ENCODE results near the gene RGS19.

DNA sequence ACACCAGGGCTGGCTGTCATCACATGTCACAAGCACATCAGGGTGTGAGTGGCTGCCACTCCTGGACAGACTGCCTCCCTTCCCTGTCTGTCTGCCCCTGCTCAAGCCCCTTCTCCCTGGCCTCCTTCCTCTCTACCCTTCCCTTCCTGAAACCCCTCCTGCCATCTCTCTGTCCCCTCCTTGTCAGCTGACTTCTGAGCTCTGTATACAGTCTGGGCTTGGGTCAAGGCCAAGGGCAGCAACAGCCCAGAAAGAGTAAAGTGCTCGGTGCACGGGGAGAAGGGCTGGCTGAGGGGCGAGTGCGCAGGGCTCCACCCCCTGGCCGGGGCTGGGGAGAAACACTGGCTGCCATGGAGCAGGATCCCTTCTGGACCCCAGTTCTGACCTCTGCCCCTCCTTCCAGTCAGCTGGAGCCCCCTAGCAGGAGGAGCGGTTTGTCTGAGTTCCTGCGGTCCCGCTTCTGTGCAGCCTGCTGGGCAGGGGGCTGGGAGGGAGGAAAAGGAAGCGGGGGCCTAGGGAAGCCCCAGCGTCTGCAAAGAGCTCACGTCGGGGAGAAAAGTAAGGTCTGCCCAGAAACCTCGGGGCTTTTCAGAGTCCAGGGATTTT lies 2.9 kb upstream of the RGS19 start:
- TF ChIP-seq, protein P1, sequence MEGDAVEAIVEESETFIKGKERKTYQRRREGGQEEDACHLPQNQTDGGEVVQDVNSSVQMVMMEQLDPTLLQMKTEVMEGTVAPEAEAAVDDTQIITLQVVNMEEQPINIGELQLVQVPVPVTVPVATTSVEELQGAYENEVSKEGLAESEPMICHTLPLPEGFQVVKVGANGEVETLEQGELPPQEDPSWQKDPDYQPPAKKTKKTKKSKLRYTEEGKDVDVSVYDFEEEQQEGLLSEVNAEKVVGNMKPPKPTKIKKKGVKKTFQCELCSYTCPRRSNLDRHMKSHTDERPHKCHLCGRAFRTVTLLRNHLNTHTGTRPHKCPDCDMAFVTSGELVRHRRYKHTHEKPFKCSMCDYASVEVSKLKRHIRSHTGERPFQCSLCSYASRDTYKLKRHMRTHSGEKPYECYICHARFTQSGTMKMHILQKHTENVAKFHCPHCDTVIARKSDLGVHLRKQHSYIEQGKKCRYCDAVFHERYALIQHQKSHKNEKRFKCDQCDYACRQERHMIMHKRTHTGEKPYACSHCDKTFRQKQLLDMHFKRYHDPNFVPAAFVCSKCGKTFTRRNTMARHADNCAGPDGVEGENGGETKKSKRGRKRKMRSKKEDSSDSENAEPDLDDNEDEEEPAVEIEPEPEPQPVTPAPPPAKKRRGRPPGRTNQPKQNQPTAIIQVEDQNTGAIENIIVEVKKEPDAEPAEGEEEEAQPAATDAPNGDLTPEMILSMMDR (IDR thresholded peaks at IDR 0.05) = no peak
- TF ChIP-seq POLR2A (IDR thresholded peaks at IDR 0.05) = no peak

Measured in body of pancreas (tissue), 4 donors.